RWPE1 (cell line): ENCODE results near the gene ATAD3C.
A peak's percentile ranks its signal among the peaks of the same experiment; 100 is the strongest.
"Not testable (repeated sequence)": the region's sequence is repeated elsewhere in the genome, so short reads cannot be mapped to it uniquely, and the experiment has no call there.

Source experiments
- CTCF ChIA-PET: fragments of 350-600 bp; sonication (Branson Sonifier 250); formaldehyde crosslinking; extraction: SDS; loops from one replicate; lab custom pipeline; 2021; lab: Yijun Ruan, JAX
- POLR2A ChIA-PET: fragments of 400-600 bp; formaldehyde crosslinking; extraction: SDS; loops from one replicate; lab custom pipeline; 2020; ENCODE audit warnings: antibody characterized with exemption; ENCODE audit not compliant: low non-redundant PET; lab: Yijun Ruan, JAX
- DNase-seq: peaks from one replicate; pipeline ENCODE4 v3.0.0; 2012; ENCODE audit warnings: low spot score
- H3K27ac ChIP-seq: fragments of 450-650 bp; 2 replicates; pipeline ENCODE4 v1.5.1; 2017
- CTCF ChIP-seq: fragments of 450-650 bp; conservative IDR thresholded peaks from 2 replicates; pipeline ENCODE4 v1.5.1; 2017; ENCODE audit warnings: low read depth, mild to moderate bottlenecking

ATAD3C gene

DNA sequence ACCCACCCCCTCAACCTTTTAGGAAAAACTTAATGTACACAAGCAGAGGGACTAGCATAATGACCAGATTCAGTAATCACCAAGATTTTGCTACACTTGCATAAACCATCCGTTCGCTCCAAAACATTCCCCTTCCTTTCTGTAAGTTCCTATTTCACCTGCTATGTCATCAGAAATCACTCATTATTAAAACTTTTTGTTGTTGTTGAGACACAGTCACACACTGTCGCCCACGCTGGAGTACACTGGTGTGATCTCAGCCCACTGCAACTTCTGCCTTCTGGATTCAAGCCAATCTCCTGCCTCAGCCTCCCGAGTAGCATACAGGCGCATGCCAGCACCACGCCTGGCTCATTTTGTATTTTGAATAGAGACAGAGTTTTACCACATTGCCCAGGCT, 45.8 kb upstream of the ATAD3C start:
- POLR2A ChIA-PET: no interaction called here
- no peak for DNase-seq
- TF ChIP-seq CTCF: no peak
- CTCF ChIA-PET: no interaction called here
- H3K27ac ChIP-seq: peak overlapping the region; percentile 82

GRCh38 chr1:1406101-1406820, 43.2 kb upstream of the ATAD3C start:
- TF ChIP-seq CTCF: no peak
- no peak for DNase-seq
- peak overlapping the region; percentile 82 for H3K27ac ChIP-seq
- ChIA-PET POLR2A (interaction anchor here (0.5 to 1.6 kb wide), 3 partner anchors 23 to 56 kb away, joined by 4 to 6 read pairs (median 5); no protein-coding TSS in a partner anchor), CTCF (interaction anchor here (0.8 to 3.0 kb wide), 2 partner anchors 35 to 99 kb away, joined by 3 to 15 read pairs; no protein-coding TSS in a partner anchor)

GRCh38 chr1:1406821-1407635, 42.5 kb upstream of the ATAD3C start, which contains the start of gene MRPL20:
TSS of gene MRPL20 (minus strand) at chr1:1407293. CDS start at chr1:1407217, 76 bp downstream.
- H3K27ac ChIP-seq: peak within 1 kb of the TSS; percentile 82
- ChIA-PET CTCF (interaction anchor here (0.6 to 3.0 kb wide), 5 partner anchors 13 to 499 kb away, joined by 3 to 15 read pairs (median 3); partner anchors contain the start of gene ANKRD65), POLR2A (interaction anchor here (0.6 to 1.6 kb wide), 6 partner anchors 8 to 56 kb away, joined by 3 to 6 read pairs (median 4); partner anchors contain the start of gene CCNL2)
- TF ChIP-seq CTCF: no peak
- DNase-seq: peak; percentile 89

DNA sequence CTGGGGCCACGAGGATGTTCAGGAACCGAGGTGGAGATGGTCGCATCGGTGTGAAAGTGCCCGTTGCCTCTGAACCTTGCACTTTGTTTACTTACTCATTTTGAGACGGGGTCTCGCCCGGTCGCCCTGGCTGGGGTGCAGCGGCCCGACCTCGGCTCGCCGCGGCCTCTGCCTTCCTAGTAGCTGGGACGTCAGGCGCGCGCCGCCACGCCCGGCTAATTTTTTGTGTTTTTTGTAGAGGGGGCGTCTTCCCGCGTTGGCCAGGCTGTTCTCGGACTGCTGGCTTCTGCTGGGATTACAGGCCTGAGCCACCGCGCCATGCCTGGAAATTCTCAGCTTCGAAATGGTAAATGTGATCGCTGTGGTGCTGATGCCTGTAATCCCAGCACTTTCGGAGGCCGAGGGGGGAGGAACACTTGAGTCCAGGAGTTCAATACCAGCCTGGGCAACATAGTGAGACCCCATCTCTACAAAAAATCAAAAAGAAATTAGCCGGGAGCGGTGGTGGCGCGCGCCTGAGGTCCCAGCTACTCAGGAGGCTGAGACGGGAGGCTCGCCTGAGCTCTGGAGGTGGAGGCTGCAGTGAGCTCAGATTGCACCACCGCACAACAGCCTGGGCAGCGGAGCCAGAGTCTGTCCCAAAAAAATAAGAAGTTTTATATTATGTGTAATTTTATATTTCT, 41.7 kb upstream of the ATAD3C start:
- POLR2A ChIA-PET: interaction anchor here (0.6 to 1.6 kb wide), 5 partner anchors 9 to 31 kb away, joined by 3 to 6 read pairs (median 3); partner anchors contain the start of gene CCNL2
- no peak for TF ChIP-seq CTCF
- H3K27ac ChIP-seq: peak overlapping the region; percentile 82
- CTCF ChIA-PET: interaction anchor here (0.6 to 3.0 kb wide), 5 partner anchors 13 to 498 kb away, joined by 3 to 15 read pairs (median 3); partner anchors contain the start of gene ANKRD65
- DNase-seq: no peak

DNA sequence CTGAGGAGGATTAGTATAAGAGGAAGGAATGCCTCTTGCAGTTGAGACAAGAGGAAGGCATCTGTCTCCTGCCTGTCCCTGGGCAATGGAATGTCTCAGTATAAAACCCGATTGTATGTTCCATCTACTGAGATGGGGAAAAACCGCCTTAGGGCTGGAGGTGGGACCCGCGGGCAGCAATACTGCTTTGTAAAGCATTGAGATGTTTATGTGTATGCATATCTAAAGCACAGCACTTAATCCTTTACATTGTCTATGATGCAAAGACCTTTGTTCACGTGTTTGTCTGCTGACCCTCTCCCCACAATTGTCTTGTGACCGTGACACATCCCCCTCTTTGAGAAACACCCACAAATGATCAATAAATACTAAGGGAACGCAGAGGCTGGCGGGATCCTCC, 39.3 kb upstream of the ATAD3C start:
- CTCF ChIA-PET, DNase-seq, POLR2A ChIA-PET, H3K27ac ChIP-seq: not testable (repeated sequence)

DNA sequence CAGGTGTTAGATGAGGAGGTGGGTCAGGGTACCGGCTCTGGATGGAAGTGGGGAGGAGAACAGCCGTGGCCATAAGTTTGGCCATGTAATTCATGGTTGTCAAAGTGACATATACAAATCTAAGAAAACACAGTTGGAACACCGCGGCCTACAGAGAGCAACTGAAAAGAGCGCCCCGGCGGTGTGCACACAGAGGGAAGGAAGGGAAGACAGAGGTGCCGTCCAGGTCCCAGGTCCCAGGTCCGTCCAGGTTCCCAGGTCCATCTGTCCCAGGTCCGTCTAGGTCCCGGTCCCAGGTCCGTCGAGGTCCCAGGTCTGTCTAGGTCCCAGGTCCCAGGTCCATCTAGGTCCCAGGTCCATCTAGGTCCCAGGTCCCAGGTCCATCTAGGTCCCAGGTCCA, 37.9 kb upstream of the ATAD3C start:
- ChIA-PET CTCF (no interaction called here), POLR2A (no interaction called here)
- no peak overlapping the region for H3K27ac ChIP-seq
- no peak for DNase-seq
- no peak for TF ChIP-seq CTCF

DNA sequence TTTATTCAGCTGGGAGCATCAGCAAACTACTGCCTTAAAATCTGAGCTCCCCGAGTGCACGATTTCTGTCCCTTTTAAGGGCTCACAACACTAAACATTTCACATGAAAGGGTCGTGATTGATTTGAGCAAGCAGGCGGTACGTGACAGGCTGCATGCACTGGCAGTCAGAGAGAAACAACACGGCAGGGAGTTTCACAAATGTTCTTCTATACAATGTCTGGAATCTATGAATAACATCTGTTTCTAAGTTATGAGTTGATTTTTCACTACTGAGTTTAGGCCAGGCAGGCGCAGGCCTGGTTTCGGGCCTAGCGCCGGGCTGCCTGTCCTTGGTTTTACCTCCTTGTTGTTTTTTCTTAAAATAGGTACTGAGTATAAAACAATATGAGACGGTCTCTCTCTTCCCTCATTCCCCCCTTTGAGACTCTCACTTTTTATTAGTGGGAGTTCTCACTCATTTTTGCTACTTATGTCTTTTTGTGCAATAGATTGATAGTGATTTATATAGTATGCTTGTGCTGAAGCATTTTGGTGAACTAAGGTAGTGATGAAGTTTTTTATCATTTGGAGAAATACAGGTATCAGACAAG, 37.1 kb upstream of the ATAD3C start:
- POLR2A ChIA-PET, CTCF ChIA-PET, H3K27ac ChIP-seq: not testable (repeated sequence)

More for the DNA sequence above, 37.1 kb upstream of the ATAD3C start:
- not testable (repeated sequence) for DNase-seq
